ENCODE data around the gene KIF26A. TPM values are rescaled to one million over a fixed set of nuclear protein-coding genes. Genes with fewer than 3 reads are reported as not detected.

Gene KIF26A
- polyA plus RNA-seq, 1 donor from 2014 or later: 11.2 TPM

DNA sequence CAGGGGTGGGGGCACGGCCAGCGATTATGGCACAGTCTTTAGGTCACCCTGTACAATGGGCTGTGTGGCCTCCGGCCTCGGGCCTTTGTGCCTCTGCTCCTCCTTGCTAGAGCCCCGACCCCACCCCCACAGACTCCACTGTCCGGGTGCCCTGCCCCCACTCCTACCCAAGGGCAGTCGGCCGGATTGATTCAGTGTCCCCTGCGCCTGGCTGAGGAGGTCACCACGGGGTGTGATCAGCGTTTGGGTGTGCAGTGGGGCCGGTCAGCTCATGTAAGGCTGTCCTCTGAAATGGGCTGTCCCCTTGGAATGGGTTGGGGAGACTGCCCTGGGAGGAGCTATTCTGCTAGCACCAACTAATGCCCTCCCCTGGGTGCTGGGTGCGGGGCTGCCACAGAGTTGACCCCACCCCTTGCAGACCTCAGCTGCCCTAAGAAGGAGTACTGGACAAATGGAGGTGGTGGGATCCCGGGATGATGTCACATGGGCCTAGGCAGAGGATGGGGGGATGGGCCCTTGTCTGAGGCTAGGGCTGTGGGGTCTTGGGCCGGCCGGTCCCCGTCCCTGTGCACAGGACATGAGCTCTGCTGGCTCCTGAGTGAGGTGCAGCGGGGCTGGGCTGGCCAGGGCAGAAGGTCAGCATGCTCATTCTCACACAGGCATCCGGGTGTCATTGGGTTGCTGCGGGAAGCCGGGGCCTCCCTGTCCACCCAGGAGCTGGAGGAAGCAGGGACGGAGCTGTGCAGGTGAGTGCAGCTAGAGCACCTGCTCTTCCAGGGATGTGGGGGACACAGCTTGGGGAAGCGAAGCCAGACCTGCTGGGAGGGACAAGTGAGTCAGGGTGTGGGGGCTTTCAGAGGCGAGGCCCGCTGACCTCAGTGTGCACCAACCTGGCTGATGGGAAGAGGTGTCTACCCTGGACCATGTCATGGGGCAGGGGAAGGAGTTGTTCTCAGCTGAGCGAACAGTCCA, 29.5 kb upstream of the KIF26A start:
- Histone ChIP-seq H3K4me3 (ENCODE audit: low read length) (no peak overlapping the region), H3K27ac (ENCODE audit: low read length) (no peak overlapping the region), H3K27me3 (ENCODE audit: insufficient read depth, low read depth, low read length) (no peaks in the 10 kb centered on the region), H3K79me2 (replicated peaks; ENCODE audit: insufficient read depth, low read length) (no peaks in the 10 kb centered on the region), H3K9ac (ENCODE audit: low read length) (no peak overlapping the region), H3K4me2 (ENCODE audit: low read length) (no peak overlapping the region), H2AFZ (ENCODE audit: low read depth, low read length) (no peak overlapping the region), H4K20me1 (ENCODE audit: insufficient read depth) (no peaks in the 10 kb centered on the region), H3K9me3 (ENCODE audit: low read length) (no peaks in the 10 kb centered on the region), H3K9me2 (ENCODE audit: insufficient read depth, low read length) (no peaks in the 10 kb centered on the region), H3F3A (ENCODE audit: insufficient read depth, low read length, poor library complexity, severe bottlenecking) (no peaks in the 10 kb centered on the region), H3K36me3 (ENCODE audit: insufficient read depth, low read length) (no peaks in the 10 kb centered on the region)
- TF ChIP-seq EZH2 (IDR thresholded peaks at IDR 0.05; ENCODE audit: borderline replicate concordance, insufficient read depth, low read length, poor library complexity, severe bottlenecking): no peak
- TF ChIP-seq, protein P1, sequence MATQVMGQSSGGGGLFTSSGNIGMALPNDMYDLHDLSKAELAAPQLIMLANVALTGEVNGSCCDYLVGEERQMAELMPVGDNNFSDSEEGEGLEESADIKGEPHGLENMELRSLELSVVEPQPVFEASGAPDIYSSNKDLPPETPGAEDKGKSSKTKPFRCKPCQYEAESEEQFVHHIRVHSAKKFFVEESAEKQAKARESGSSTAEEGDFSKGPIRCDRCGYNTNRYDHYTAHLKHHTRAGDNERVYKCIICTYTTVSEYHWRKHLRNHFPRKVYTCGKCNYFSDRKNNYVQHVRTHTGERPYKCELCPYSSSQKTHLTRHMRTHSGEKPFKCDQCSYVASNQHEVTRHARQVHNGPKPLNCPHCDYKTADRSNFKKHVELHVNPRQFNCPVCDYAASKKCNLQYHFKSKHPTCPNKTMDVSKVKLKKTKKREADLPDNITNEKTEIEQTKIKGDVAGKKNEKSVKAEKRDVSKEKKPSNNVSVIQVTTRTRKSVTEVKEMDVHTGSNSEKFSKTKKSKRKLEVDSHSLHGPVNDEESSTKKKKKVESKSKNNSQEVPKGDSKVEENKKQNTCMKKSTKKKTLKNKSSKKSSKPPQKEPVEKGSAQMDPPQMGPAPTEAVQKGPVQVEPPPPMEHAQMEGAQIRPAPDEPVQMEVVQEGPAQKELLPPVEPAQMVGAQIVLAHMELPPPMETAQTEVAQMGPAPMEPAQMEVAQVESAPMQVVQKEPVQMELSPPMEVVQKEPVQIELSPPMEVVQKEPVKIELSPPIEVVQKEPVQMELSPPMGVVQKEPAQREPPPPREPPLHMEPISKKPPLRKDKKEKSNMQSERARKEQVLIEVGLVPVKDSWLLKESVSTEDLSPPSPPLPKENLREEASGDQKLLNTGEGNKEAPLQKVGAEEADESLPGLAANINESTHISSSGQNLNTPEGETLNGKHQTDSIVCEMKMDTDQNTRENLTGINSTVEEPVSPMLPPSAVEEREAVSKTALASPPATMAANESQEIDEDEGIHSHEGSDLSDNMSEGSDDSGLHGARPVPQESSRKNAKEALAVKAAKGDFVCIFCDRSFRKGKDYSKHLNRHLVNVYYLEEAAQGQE (IDR thresholded peaks at IDR 0.05; ENCODE audit: borderline replicate concordance): no peak
- TF ChIP-seq POLR2AphosphoS5 (IDR thresholded peaks at IDR 0.05): no peak
- TF ChIP-seq EP300 (conservative IDR thresholded peaks at IDR 0.05; ENCODE audit: poor library complexity, severe bottlenecking): no peak
- no peak for TF ChIP-seq TAF1 (IDR thresholded peaks at IDR 0.05; ENCODE audit: low read depth)
- TF ChIP-seq SMC3 (conservative IDR thresholded peaks at IDR 0.05; ENCODE audit: poor library complexity): no peak
- TF ChIP-seq MXI1 (conservative IDR thresholded peaks at IDR 0.05; ENCODE audit: poor library complexity, severe bottlenecking): no peak
- no peak for TF ChIP-seq RAD21 (conservative IDR thresholded peaks at IDR 0.05)
- TF ChIP-seq, protein P2, sequence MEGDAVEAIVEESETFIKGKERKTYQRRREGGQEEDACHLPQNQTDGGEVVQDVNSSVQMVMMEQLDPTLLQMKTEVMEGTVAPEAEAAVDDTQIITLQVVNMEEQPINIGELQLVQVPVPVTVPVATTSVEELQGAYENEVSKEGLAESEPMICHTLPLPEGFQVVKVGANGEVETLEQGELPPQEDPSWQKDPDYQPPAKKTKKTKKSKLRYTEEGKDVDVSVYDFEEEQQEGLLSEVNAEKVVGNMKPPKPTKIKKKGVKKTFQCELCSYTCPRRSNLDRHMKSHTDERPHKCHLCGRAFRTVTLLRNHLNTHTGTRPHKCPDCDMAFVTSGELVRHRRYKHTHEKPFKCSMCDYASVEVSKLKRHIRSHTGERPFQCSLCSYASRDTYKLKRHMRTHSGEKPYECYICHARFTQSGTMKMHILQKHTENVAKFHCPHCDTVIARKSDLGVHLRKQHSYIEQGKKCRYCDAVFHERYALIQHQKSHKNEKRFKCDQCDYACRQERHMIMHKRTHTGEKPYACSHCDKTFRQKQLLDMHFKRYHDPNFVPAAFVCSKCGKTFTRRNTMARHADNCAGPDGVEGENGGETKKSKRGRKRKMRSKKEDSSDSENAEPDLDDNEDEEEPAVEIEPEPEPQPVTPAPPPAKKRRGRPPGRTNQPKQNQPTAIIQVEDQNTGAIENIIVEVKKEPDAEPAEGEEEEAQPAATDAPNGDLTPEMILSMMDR (IDR thresholded peaks at IDR 0.05; ENCODE audit: poor library complexity, severe bottlenecking): no peak

DNA sequence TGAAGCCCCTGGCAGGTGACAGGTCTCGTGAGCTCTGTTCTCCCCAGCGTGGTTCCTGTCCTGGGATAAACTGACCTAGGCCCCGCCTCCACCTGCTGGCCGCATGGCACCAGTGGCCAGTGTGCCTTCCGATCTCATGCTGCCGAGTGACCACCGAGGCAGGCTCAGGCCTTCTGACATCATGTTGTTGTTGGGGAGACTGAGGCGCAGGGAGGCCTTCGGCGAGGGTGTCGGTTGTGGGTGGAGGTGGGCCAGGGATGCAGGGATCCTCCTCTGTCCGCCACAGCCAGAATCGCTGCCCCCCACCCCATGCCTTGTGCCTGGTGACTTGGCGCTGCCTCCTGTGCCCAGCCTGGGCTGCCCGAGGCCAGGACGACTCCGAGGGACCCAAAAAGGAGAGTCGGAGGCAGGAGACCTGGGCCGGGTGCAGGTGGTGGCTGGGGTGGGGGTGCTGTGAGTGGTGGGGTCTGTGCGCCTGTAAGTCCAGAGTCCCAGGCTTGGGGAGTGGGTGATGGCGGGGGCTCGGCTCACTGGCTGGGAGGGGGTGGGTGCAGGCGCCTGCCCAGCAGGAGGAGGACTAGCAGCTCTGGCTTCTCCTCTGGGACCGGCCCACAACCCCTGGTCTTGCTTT, 28.5 kb upstream of the KIF26A start:
- no peak overlapping the region for H3K4me3 ChIP-seq (ENCODE audit: low read length)
- H3K36me3 ChIP-seq (ENCODE audit: insufficient read depth, low read length): no peaks in the 10 kb centered on the region
- H3K9me3 ChIP-seq (ENCODE audit: low read length): no peaks in the 10 kb centered on the region
- no peaks in the 10 kb centered on the region for H3K9me2 ChIP-seq (ENCODE audit: insufficient read depth, low read length)
- H2AFZ ChIP-seq (ENCODE audit: low read depth, low read length): no peak overlapping the region
- H3F3A ChIP-seq (ENCODE audit: insufficient read depth, low read length, poor library complexity, severe bottlenecking): no peaks in the 10 kb centered on the region
- H3K27me3 ChIP-seq (ENCODE audit: insufficient read depth, low read depth, low read length): peaks cover 4% of the 10 kb centered on the region
- H3K27ac ChIP-seq (ENCODE audit: low read length): no peak overlapping the region
- H3K4me2 ChIP-seq (ENCODE audit: low read length): no peak overlapping the region
- no peak for TF ChIP-seq TAF1 (IDR thresholded peaks at IDR 0.05; ENCODE audit: low read depth)
- TF ChIP-seq RAD21 (conservative IDR thresholded peaks at IDR 0.05): no peak
- TF ChIP-seq, protein P2 (IDR thresholded peaks at IDR 0.05; ENCODE audit: poor library complexity, severe bottlenecking): no peak
- no peak for TF ChIP-seq POLR2AphosphoS5 (IDR thresholded peaks at IDR 0.05)
- TF ChIP-seq MXI1 (conservative IDR thresholded peaks at IDR 0.05; ENCODE audit: poor library complexity, severe bottlenecking): no peak
- no peak for TF ChIP-seq SMC3 (conservative IDR thresholded peaks at IDR 0.05; ENCODE audit: poor library complexity)
- TF ChIP-seq, protein P1 (IDR thresholded peaks at IDR 0.05; ENCODE audit: borderline replicate concordance): no peak
- no peak for TF ChIP-seq EP300 (conservative IDR thresholded peaks at IDR 0.05; ENCODE audit: poor library complexity, severe bottlenecking)
- TF ChIP-seq EZH2 (IDR thresholded peaks at IDR 0.05; ENCODE audit: borderline replicate concordance, insufficient read depth, low read length, poor library complexity, severe bottlenecking): no peak
- H3K9ac ChIP-seq (ENCODE audit: low read length): no peak overlapping the region
- no peaks in the 10 kb centered on the region for H3K79me2 ChIP-seq (replicated peaks; ENCODE audit: insufficient read depth, low read length)
- H4K20me1 ChIP-seq (ENCODE audit: insufficient read depth): no peaks in the 10 kb centered on the region
